CD4-positive, alpha-beta T cell (primary cell): ENCODE results near the gene ZNF423. TPM values are rescaled to one million over a fixed set of nuclear protein-coding genes. Genes with fewer than 3 reads are reported as not detected.

Source experiments
- ATAC-seq: fragments of 200-7000 bp; cut with Tn5 transposase; one replicate; pipeline ENCODE4 v1.10.0; 2022; ENCODE audit warnings: mild to moderate bottlenecking; ENCODE audit not compliant: poor library complexity
- CTCF ChIA-PET: fragments of 350-600 bp; sonication (Branson Sonifier 250); formaldehyde crosslinking; loops from one replicate; lab custom pipeline; 2021; ENCODE audit warnings: antibody characterized with exemption, inconsistent platforms; lab: Charles Lee
- POLR2A ChIA-PET: fragments of 350-600 bp; sonication (Branson Sonifier 250); formaldehyde crosslinking; loops from one replicate; lab custom pipeline; 2021; ENCODE audit warnings: antibody characterized with exemption, inconsistent platforms; lab: Charles Lee
- DNase-seq, 14 experiments: peaks; one replicate each; pipeline ENCODE4 v3.0.0-alpha.2; 2013 to 2020; ENCODE audit warnings: mixed read lengths in 2 of 14
- H3K27ac ChIP-seq, 2 donors: one replicate each; pipeline versions ENCODE4 v1.5.1 to v1.7.0; 2013; ENCODE audit warnings: low read length in 2 of 2, low read depth in 1 of 2, mild to moderate bottlenecking in 1 of 2
- H3K27me3 ChIP-seq, 2 experiments: 1 replicate in 1 of 2; 2 replicates in 1 of 2; pipeline versions ENCODE4 v1.6.1 to v1.7.0; 2013; ENCODE audit warnings: low read length in 2 of 2, control low read depth in 1 of 2, mild to moderate bottlenecking in 1 of 2, moderate library complexity in 1 of 2; ENCODE audit not compliant: insufficient read depth in 2 of 2, control insufficient read depth in 1 of 2
- H3K36me3 ChIP-seq: one replicate; pipeline ENCODE4 v1.6.1; 2013; ENCODE audit warnings: low read length, control low read depth; ENCODE audit not compliant: insufficient read depth
- H3K4me1 ChIP-seq: one replicate; pipeline ENCODE4 v1.6.1; 2013; ENCODE audit warnings: low read length, control low read depth; ENCODE audit not compliant: insufficient read depth
- H3K4me3 ChIP-seq: one replicate; pipeline ENCODE4 v1.5.1; 2013; ENCODE audit warnings: mild to moderate bottlenecking, low read length, moderate library complexity
- H3K9me3 ChIP-seq, 2 experiments: 1 replicate in 1 of 2; 2 replicates in 1 of 2; pipeline versions ENCODE4 v1.6.1 to v1.7.0; 2013; ENCODE audit warnings: low read length in 2 of 2, mild to moderate bottlenecking in 2 of 2, control low read depth in 1 of 2, moderate library complexity in 1 of 2; ENCODE audit not compliant: control insufficient read depth in 1 of 2, insufficient read depth in 1 of 2
- H3K27ac Mint-ChIP-seq: one replicate; pipeline ENCODE4 v1.8.0; 2020; ENCODE audit warnings: mixed read lengths
- H3K27me3 Mint-ChIP-seq: one replicate; pipeline ENCODE4 v1.8.0; 2021; ENCODE audit warnings: mixed read lengths
- H3K36me3 Mint-ChIP-seq: one replicate; pipeline ENCODE4 v1.8.0; 2021; ENCODE audit warnings: low read depth, mixed read lengths
- H3K4me1 Mint-ChIP-seq: one replicate; pipeline ENCODE4 v1.8.0; 2021; ENCODE audit warnings: low read depth, mixed read lengths
- H3K4me3 Mint-ChIP-seq: one replicate; pipeline ENCODE4 v1.8.0; 2020; ENCODE audit warnings: mild to moderate bottlenecking, mixed read lengths
- H3K9me3 Mint-ChIP-seq: one replicate; pipeline ENCODE4 v1.8.0; 2020; ENCODE audit warnings: mixed read lengths
- intact Hi-C, 2 experiments: fragments of 100-400 bp; cut with DNase I in 1 of 2; cut with micrococcal nuclease in 1 of 2; formaldehyde crosslinking; loops; one replicate each; pipeline versions ENCODE4 v1.15.1 to v1.9.0; 2023 to 2025; cut with DNase I, micrococcal nuclease
- total RNA-seq, 174 experiments: library from RNA in 2 of 174; stranded (reverse) in 2 of 174; gene quantifications; one replicate each; pipeline ENCODE4 v1.2.3 and lab custom pipeline; 2021 to 2026
- TF ChIP-seq, protein P1 (sequence below): fragments of 200-600 bp; IDR thresholded peaks from one replicate; pipeline ENCODE4 v1.8.0; 2022; ENCODE audit warnings: antibody characterized with exemption, mild to moderate bottlenecking

The ZNF423 gene
- total RNA-seq, 2 experiments from 2014 or later = not detected

- Histone ChIP-seq H3K4me1 (no peaks in the 10 kb centered on the region), H3K9me3 (no peaks in the 10 kb centered on the region), H3K27ac (no peak overlapping the region), H3K27me3 (no peaks in the 10 kb centered on the region), H3K4me3 (no peak overlapping the region), H3K36me3 (no peaks in the 10 kb centered on the region)
- intact Hi-C loops = no loop called here
- ChIA-PET CTCF (no interaction called here), POLR2A (no interaction called here)
- Mint-ChIP-seq H3K9me3 (no peaks in the 10 kb centered on the region), H3K4me1 (no peaks in the 10 kb centered on the region), H3K27me3 (no peaks in the 10 kb centered on the region), H3K36me3 (no peaks in the 10 kb centered on the region), H3K4me3 (no peak overlapping the region), H3K27ac (no peak overlapping the region)
- TF ChIP-seq, protein P1, sequence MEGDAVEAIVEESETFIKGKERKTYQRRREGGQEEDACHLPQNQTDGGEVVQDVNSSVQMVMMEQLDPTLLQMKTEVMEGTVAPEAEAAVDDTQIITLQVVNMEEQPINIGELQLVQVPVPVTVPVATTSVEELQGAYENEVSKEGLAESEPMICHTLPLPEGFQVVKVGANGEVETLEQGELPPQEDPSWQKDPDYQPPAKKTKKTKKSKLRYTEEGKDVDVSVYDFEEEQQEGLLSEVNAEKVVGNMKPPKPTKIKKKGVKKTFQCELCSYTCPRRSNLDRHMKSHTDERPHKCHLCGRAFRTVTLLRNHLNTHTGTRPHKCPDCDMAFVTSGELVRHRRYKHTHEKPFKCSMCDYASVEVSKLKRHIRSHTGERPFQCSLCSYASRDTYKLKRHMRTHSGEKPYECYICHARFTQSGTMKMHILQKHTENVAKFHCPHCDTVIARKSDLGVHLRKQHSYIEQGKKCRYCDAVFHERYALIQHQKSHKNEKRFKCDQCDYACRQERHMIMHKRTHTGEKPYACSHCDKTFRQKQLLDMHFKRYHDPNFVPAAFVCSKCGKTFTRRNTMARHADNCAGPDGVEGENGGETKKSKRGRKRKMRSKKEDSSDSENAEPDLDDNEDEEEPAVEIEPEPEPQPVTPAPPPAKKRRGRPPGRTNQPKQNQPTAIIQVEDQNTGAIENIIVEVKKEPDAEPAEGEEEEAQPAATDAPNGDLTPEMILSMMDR = no peak
- DNase-seq (no peak), ATAC-seq (no peak)
Observed at GRCh38 chr16:49516382-49517036, 339.4 kb downstream of the ZNF423 start.

DNA sequence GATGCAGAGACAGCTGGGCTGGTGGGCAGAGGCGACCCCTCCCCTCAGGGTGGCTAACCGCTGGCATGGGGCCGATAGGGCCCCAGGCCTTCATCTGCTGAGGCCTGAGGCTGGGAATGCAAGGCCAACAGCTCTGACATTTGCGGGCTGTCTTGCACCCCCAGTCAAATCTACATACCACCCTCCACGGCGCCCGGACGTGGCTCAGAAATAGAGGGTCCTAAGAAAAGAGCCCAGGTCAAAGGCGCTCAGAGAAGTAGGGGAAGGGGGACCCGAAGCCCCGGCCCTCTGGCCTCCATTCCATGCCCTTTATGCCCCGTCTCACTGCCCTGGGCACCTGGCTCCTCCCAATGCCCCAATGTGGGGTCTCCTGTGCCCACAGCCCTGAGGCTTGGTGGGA lies 340.1 kb downstream of the ZNF423 start:
- Mint-ChIP-seq H3K4me1 (no peaks in the 10 kb centered on the region), H3K27ac (no peak overlapping the region), H3K4me3 (no peak overlapping the region), H3K36me3 (no peaks in the 10 kb centered on the region), H3K9me3 (no peaks in the 10 kb centered on the region), H3K27me3 (no peaks in the 10 kb centered on the region)
- no peak overlapping the region for H3K4me3 ChIP-seq
- ATAC-seq (no peak), DNase-seq (no peak)
- no peaks in the 10 kb centered on the region for H3K27me3 ChIP-seq
- intact Hi-C loops = no loop called here
- no peaks in the 10 kb centered on the region for H3K4me1 ChIP-seq
- H3K27ac ChIP-seq = no peak overlapping the region
- POLR2A ChIA-PET = no interaction called here
- H3K9me3 ChIP-seq = no peaks in the 10 kb centered on the region
- TF ChIP-seq, protein P1 = no peak
- CTCF ChIA-PET = no interaction called here
- no peaks in the 10 kb centered on the region for H3K36me3 ChIP-seq

GRCh38 chr16:49515016-49515565 lies 340.8 kb downstream of the ZNF423 start:
- Histone ChIP-seq H3K36me3 (no peaks in the 10 kb centered on the region), H3K4me3 (no peak overlapping the region), H3K9me3 (no peaks in the 10 kb centered on the region), H3K27ac (no peak overlapping the region), H3K27me3 (no peaks in the 10 kb centered on the region), H3K4me1 (no peaks in the 10 kb centered on the region)
- TF ChIP-seq, protein P1 = no peak
- no peaks in the 10 kb centered on the region for H3K36me3 Mint-ChIP-seq
- CTCF ChIA-PET = interaction anchor here (1.1 kb wide), 1 partner anchor 23 kb away, joined by 4 read pairs; no protein-coding TSS in a partner anchor
- no peak for DNase-seq
- no peak for ATAC-seq
- H3K27ac Mint-ChIP-seq = no peak overlapping the region
- no peaks in the 10 kb centered on the region for H3K27me3 Mint-ChIP-seq
- no peak overlapping the region for H3K4me3 Mint-ChIP-seq
- no peaks in the 10 kb centered on the region for H3K9me3 Mint-ChIP-seq
- H3K4me1 Mint-ChIP-seq = no peaks in the 10 kb centered on the region
- intact Hi-C loops = no loop called here
- POLR2A ChIA-PET = no interaction called here
